Nephron (organoid): Measurements from ENCODE around the gene YOD1.

Experiments
- H3K27ac Mint-ChIP-seq, 3 experiments: 2 replicates each; pipeline ENCODE4 v1.8.0; 2020; ENCODE audit warnings: mixed read lengths in 3 of 3, mild to moderate bottlenecking in 2 of 3, moderate library complexity in 1 of 3
- H3K27me3 Mint-ChIP-seq: 2 replicates; pipeline ENCODE4 v1.8.0; 2021; ENCODE audit warnings: low read depth, mild to moderate bottlenecking, moderate library complexity, mixed read lengths
- H3K36me3 Mint-ChIP-seq: 2 replicates; pipeline ENCODE4 v1.8.0; 2020; ENCODE audit warnings: low read depth, mixed read lengths
- H3K4me1 Mint-ChIP-seq: 2 replicates; pipeline ENCODE4 v1.8.0; 2020; ENCODE audit warnings: mixed read lengths
- H3K4me3 Mint-ChIP-seq, 3 experiments: 2 replicates each; pipeline ENCODE4 v1.8.0; 2020; ENCODE audit warnings: mild to moderate bottlenecking in 3 of 3, mixed read lengths in 3 of 3, moderate library complexity in 2 of 3
- H3K9me3 Mint-ChIP-seq: 2 replicates; pipeline ENCODE4 v1.8.0; 2020; ENCODE audit warnings: mixed read lengths
- CTCF ChIP-seq, 3 experiments: fragments of 200-600 bp; sonication (generic); IDR thresholded peaks; one replicate each; pipeline ENCODE4 v1.5.0; 2021; ENCODE audit warnings: antibody characterized with exemption in 3 of 3; ENCODE audit not compliant: unreplicated experiment in 3 of 3

The YOD1 gene

GRCh38 chr1:207034208-207034607, 16.8 kb downstream of the YOD1 start:
- no peaks in the 10 kb centered on the region for H3K36me3 Mint-ChIP-seq
- peak overlapping the region in 1 of 3 experiments; percentile 44 for H3K27ac Mint-ChIP-seq
- H3K4me1 Mint-ChIP-seq = peaks cover 15% of the 10 kb centered on the region
- no peak overlapping the region for H3K4me3 Mint-ChIP-seq
- no peak for TF ChIP-seq CTCF (IDR thresholded peaks at IDR 0.05; ENCODE audit: unreplicated experiment in 3 of 3)
- no peaks in the 10 kb centered on the region for H3K9me3 Mint-ChIP-seq
- H3K27me3 Mint-ChIP-seq = peaks cover 36% of the 10 kb centered on the region

DNA sequence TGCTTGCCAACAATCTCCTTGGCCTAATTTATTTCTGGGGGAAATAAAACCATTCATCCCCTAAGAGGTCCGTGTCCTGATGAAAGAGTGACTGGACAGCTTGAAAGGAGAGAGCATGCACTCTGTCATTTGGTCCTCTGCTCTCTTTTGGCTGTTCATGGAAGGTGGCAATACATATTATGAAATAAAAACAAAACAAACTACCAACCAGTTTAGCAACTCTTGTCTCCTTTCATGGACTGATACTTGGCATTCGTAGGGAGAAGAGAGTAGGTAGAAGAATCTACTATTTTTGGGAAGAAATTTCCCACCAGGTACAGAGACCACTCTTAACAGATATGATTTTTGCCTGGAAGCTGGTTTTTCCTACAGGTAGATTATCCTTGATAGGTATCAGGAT, 17.7 kb downstream of the YOD1 start:
- peak overlapping the region in 2 of 3 experiments; percentile 75 to 92 for H3K27ac Mint-ChIP-seq
- TF ChIP-seq CTCF (IDR thresholded peaks at IDR 0.05; ENCODE audit: unreplicated experiment in 3 of 3) = no peak
- H3K9me3 Mint-ChIP-seq = no peaks in the 10 kb centered on the region
- H3K4me1 Mint-ChIP-seq = peaks cover 15% of the 10 kb centered on the region
- H3K4me3 Mint-ChIP-seq = peak overlapping the region in 1 of 3 experiments; percentile 79
- H3K36me3 Mint-ChIP-seq = no peaks in the 10 kb centered on the region
- peaks cover 41% of the 10 kb centered on the region for H3K27me3 Mint-ChIP-seq

DNA sequence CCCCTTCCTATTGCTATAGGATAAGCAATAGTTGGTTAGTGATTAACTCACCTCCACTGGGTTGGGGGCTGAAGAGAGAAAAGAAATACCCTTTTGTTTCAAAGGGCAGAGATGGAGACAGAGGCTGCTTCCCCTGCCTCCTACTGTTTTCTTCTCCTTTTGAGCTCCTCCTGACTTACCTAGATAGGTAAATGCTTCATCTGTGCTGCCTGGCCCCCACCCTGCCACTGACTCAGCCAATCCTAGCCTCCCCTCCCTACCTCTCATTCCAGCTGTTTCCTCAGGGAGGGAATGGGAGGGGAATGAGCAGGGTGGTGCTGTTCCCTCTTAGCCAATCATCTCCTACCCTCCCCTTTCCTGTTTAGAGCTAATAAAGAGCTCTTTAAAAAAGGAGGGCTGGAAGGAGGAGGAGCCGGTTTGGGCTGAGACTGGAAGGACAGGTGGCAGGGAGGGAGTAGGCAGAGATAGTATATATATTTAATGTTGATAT, 18.4 kb downstream of the YOD1 start, which contains the start of gene C1orf116:
TSS of gene C1orf116 (minus strand) at position 229 of the 490 bp plus-strand sequence. CDS start 5,158 bp downstream, outside the sequence.
- H3K9me3 Mint-ChIP-seq = no peaks in the 10 kb centered on the region
- peak within 1 kb of the TSS; percentile 74 to 82 (median 79) for H3K4me3 Mint-ChIP-seq
- H3K36me3 Mint-ChIP-seq = no peaks in the 10 kb centered on the region
- TF ChIP-seq CTCF (IDR thresholded peaks at IDR 0.05; ENCODE audit: unreplicated experiment in 3 of 3) = no peak
- peaks cover 15% of the 10 kb centered on the region for H3K4me1 Mint-ChIP-seq
- peaks cover 41% of the 10 kb centered on the region for H3K27me3 Mint-ChIP-seq
- peak within 1 kb of the TSS; percentile 75 to 92 (median 79) for H3K27ac Mint-ChIP-seq

GRCh38 chr1:207031632-207032264, 19.3 kb downstream of the YOD1 start:
- no peaks in the 10 kb centered on the region for H3K36me3 Mint-ChIP-seq
- H3K27ac Mint-ChIP-seq = peak overlapping the region; percentile 75 to 92 (median 79)
- H3K4me3 Mint-ChIP-seq = peak overlapping the region; percentile 61 to 82 (median 79)
- H3K9me3 Mint-ChIP-seq = no peaks in the 10 kb centered on the region
- no peak for TF ChIP-seq CTCF (IDR thresholded peaks at IDR 0.05; ENCODE audit: unreplicated experiment in 3 of 3)
- H3K27me3 Mint-ChIP-seq = peaks cover 41% of the 10 kb centered on the region
- H3K4me1 Mint-ChIP-seq = peaks cover 21% of the 10 kb centered on the region

- peaks cover 28% of the 10 kb centered on the region for H3K4me1 Mint-ChIP-seq
- no peaks in the 10 kb centered on the region for H3K36me3 Mint-ChIP-seq
- peak overlapping the region in 2 of 3 experiments; percentile 37 to 79 for H3K4me3 Mint-ChIP-seq
- no peak for TF ChIP-seq CTCF (IDR thresholded peaks at IDR 0.05; ENCODE audit: unreplicated experiment in 3 of 3)
- H3K27me3 Mint-ChIP-seq = peaks cover 41% of the 10 kb centered on the region
- H3K9me3 Mint-ChIP-seq = no peaks in the 10 kb centered on the region
- H3K27ac Mint-ChIP-seq = peak overlapping the region; percentile 26 to 69 (median 62)
Observed at GRCh38 chr1:207031016-207031415, 20.0 kb downstream of the YOD1 start.
